Duodenal mucosa (tissue), 2 donors: ENCODE results near the gene TXNDC11.

Experiments used
- H3K27ac ChIP-seq: one replicate; pipeline ENCODE4 v1.7.0; 2013; ENCODE audit warnings: low read depth, low read length
- H3K27me3 ChIP-seq, 2 donors: one replicate each; pipeline ENCODE4 v1.7.0; 2013; ENCODE audit warnings: low read length in 2 of 2, control low read depth in 1 of 2; ENCODE audit not compliant: insufficient read depth in 2 of 2, control insufficient read depth in 1 of 2
- H3K36me3 ChIP-seq, 2 donors: one replicate each; pipeline ENCODE4 v1.7.0; 2013; ENCODE audit warnings: low read length in 2 of 2, control low read depth in 1 of 2; ENCODE audit not compliant: insufficient read depth in 2 of 2, control insufficient read depth in 1 of 2
- H3K4me1 ChIP-seq, 2 donors: one replicate each; pipeline ENCODE4 v1.7.0; 2013; ENCODE audit warnings: low read length in 2 of 2, control low read depth in 1 of 2; ENCODE audit not compliant: insufficient read depth in 2 of 2, control insufficient read depth in 1 of 2
- H3K4me3 ChIP-seq, 2 donors: one replicate each; pipeline ENCODE4 v1.7.0; 2013; ENCODE audit warnings: low read length in 2 of 2, low read depth in 1 of 2
- H3K9ac ChIP-seq, 2 donors: one replicate each; pipeline ENCODE4 v1.7.0; 2013; ENCODE audit warnings: low read length in 2 of 2, low read depth in 1 of 2
- H3K9me3 ChIP-seq, 2 donors: one replicate each; pipeline ENCODE4 v1.7.0; 2013; ENCODE audit warnings: low read length in 2 of 2, control low read depth in 1 of 2; ENCODE audit not compliant: control insufficient read depth in 1 of 2

Gene TXNDC11

DNA sequence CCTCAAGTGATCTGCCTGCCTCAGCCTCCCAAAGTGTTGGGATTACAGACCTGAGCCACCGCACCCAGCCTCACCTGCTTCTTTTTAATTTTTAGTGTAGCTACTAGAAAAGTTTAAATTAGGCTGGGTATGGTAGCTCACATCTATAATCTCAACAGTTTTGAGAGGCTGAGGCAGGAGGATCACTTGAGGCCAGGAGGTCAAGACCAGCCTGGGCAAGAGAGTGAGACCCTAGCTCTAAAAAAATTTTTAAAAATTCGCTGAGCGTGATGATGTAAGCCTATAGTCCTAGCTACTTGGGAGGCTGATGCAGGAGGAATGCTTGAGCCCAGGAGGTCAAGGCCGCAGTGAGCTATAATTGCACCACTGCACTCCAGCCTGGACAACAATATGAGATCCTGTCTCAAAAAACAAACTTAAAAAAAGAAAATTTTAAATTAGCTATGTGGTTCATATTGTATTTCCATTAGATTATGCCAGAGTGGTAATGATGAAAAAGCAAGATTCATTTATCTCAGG lies 34.9 kb downstream of the TXNDC11 start:
- H3K4me3 ChIP-seq = no peak overlapping the region
- H3K36me3 ChIP-seq = peaks cover 9 to 44% of the 10 kb centered on the region in 2 donors
- H3K9ac ChIP-seq = no peak overlapping the region
- H3K9me3 ChIP-seq = no peaks in the 10 kb centered on the region
- H3K27ac ChIP-seq = no peak overlapping the region
- H3K27me3 ChIP-seq = no peaks in the 10 kb centered on the region
- no peaks in the 10 kb centered on the region for H3K4me1 ChIP-seq

DNA sequence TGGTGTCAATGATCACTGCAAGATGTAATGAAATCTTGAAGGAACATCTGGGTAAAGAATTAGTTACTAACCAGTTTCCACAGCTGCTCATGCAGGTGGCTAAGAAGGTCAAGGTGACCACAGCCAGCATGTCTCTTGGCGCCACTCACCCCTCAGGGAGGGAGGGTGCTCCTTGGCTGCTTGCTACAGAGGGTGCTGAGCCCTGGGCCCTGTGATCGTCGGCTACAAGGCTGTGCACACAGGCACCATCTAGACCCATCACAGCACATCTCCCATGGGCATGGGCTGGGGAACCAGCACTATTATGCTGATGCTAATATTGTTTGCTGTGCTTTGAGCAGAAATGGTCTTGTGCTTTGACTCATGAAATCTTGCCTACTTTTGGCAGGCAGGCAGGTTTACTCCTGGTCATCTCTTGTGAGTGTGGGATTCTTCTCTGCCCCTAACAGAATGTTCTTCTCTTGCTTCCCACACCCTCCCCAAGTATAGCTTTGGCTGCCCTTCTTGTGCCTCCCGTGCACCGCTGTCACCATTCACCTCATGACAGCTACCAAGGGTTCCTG lies 36.4 kb downstream of the TXNDC11 start:
- peaks cover 8 to 36% of the 10 kb centered on the region in 2 donors for H3K36me3 ChIP-seq
- no peak overlapping the region for H3K4me3 ChIP-seq
- no peak overlapping the region for H3K27ac ChIP-seq
- H3K27me3 ChIP-seq = no peaks in the 10 kb centered on the region
- H3K9ac ChIP-seq = no peak overlapping the region
- no peaks in the 10 kb centered on the region for H3K4me1 ChIP-seq
- H3K9me3 ChIP-seq = no peaks in the 10 kb centered on the region

DNA sequence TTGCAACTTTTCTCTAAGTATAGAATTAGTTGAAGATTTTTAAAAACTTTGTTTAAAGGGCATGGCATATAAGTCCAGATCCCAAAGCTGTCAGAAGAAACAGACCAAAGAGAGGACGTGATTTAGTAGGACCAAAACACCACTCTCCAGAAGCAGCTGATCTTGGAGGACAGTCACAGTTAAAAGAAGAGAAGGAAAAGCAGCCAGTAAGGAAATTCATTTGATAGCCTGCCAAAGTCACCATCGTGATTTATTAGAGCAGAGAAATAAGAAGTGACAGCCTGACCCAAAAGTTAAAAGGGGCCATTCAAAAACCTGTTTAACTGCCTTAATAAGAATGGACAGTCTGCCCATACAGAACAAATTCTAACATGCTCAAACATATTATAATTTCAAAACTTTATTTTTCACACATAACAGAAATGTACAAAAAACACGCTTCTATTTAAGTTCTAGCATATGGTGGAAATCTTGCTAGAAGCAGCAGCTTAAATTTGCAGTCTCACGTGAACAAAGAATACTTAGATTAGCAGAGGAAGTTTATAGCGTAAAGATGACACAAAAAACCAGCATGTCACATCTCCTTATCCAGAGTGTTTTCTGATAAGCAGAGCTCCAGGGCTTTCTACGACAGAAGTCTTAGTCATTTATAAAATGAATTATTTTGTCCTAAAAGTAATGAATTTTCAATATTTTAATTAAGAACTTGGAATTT lies 37.2 kb downstream of the TXNDC11 start:
- Histone ChIP-seq H3K4me1 (peaks cover 0 to 4% of the 10 kb centered on the region in 2 donors), H3K4me3 (no peak overlapping the region), H3K27me3 (no peaks in the 10 kb centered on the region), H3K36me3 (peaks cover 12 to 34% of the 10 kb centered on the region in 2 donors), H3K9me3 (no peaks in the 10 kb centered on the region), H3K27ac (no peak overlapping the region), H3K9ac (no peak overlapping the region)

DNA sequence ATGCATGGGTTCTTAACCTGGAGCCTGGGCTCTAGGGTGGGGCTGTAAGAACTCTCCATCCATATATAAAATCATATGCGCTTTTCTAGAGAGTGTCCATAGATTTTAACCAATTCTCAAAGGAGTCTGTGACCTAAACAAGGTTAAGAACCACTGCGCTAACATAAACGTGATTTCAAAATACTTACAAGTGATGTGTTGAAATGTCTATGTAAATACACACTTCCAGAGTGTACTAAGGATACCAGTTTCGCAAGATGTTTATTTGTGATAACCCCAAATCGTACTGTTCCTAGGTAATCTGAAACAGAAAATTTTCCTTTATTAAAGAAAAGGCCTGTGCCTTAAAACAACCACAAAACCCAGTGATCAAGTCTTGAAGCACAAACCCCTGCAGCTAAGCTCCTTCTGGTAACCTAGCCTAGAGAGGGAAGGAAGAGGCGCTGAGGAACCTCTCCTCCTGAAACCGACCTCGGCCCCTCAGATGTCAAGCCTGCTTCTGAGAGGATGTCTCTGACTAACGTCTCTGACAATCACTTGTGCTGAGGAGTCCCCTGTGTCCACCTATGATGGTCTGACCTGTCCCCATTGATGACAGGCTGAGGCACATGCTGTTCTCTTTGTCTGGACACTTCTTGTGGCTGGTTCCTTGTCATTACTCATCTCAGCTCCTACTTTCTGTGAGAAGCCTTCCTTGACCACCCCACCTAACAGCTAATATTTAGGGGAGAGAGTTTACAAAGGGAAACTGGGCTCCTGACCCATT lies 42.2 kb downstream of the TXNDC11 start:
- Histone ChIP-seq H3K36me3 (peaks cover 42 to 59% of the 10 kb centered on the region in 2 donors), H3K9ac (no peak overlapping the region), H3K9me3 (no peaks in the 10 kb centered on the region), H3K4me1 (peaks cover 11 to 16% of the 10 kb centered on the region in 2 donors), H3K4me3 (no peak overlapping the region), H3K27me3 (no peaks in the 10 kb centered on the region), H3K27ac (no peak overlapping the region)

DNA sequence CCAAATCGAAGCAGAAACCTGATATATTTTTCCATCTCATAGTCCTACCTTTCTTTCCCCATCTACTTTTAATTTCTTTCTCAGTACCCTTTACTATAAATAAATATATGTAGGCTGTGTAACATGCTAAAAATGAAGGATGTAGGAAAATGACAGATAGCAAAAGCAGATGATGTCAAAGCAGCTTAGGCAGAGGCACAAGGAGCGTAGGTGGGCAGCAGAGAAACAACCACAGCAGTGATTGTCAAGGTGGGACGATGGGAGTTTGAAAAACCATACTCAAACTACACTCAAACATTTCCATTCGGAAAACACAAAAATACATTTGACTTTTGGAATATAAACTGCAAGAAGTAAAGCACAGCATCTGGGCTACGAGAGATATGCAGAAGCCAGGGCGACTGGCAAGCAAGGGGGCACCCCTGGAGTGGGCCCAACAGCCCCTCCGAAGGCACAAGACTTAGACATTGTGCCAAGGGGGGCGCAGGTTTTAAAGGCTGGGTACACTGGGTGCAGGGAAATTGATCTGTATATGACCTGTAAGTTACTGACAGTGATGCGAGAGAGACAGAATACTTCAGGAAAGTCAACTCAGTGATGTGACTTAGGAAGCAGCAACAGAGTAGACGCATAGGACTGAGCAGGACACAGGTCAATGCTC lies 43.3 kb downstream of the TXNDC11 start:
- Histone ChIP-seq H3K27me3 (no peaks in the 10 kb centered on the region), H3K4me3 (no peak overlapping the region), H3K36me3 (peaks cover 50 to 69% of the 10 kb centered on the region in 2 donors), H3K4me1 (peaks cover 11 to 20% of the 10 kb centered on the region in 2 donors), H3K9ac (no peak overlapping the region), H3K27ac (no peak overlapping the region), H3K9me3 (no peaks in the 10 kb centered on the region)

DNA sequence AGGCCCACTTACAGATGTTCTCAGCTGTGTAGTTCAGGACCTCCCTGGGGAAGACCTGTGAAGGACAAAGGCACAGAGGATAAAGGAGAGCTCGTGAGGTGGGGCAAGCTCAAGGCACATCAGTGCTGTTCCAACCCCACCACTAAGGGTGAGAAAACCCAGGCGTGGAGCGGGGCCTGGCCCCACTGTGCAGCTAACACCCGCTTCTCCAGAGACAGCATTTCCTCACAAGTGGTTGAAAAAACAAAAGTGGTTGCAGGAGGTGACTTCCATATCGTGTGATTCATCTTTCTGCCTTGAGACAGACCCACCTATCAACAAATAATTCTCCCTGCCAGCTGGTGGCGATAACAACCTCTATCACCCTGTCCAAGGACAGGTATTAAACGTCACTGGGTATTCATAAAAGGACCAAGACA lies 44.4 kb downstream of the TXNDC11 start:
- no peaks in the 10 kb centered on the region for H3K9me3 ChIP-seq
- H3K27me3 ChIP-seq = no peaks in the 10 kb centered on the region
- peak overlapping the region; percentile 17 for H3K27ac ChIP-seq
- H3K9ac ChIP-seq = no peak overlapping the region
- H3K4me1 ChIP-seq = peaks cover 11 to 20% of the 10 kb centered on the region in 2 donors
- H3K4me3 ChIP-seq = no peak overlapping the region
- peaks cover 50 to 74% of the 10 kb centered on the region in 2 donors for H3K36me3 ChIP-seq

DNA sequence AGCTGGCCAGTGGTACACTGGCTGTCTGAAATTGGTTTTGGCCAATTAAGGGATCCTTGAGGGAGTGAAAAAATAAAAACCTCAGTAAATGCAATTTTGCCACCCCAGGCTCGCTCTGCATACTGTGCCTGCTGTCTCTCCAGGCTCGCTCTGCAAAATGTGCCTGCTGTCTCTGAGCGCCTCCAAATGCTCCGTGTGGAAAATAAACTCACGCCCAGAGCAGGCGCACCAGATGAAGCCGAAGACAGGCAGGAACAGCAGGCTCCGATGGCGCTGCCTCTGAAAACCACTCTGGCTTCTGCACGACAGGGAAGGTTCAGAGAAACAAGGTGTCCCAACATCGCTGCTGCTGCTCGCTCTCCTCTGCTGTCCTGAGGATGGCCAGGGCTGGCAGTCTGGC lies 45.3 kb downstream of the TXNDC11 start:
- H3K4me1 ChIP-seq = peaks cover 11 to 20% of the 10 kb centered on the region in 2 donors
- H3K36me3 ChIP-seq = peaks cover 50 to 78% of the 10 kb centered on the region in 2 donors
- no peak overlapping the region for H3K9ac ChIP-seq
- H3K27me3 ChIP-seq = no peaks in the 10 kb centered on the region
- no peak overlapping the region for H3K27ac ChIP-seq
- no peaks in the 10 kb centered on the region for H3K9me3 ChIP-seq
- no peak overlapping the region for H3K4me3 ChIP-seq

DNA sequence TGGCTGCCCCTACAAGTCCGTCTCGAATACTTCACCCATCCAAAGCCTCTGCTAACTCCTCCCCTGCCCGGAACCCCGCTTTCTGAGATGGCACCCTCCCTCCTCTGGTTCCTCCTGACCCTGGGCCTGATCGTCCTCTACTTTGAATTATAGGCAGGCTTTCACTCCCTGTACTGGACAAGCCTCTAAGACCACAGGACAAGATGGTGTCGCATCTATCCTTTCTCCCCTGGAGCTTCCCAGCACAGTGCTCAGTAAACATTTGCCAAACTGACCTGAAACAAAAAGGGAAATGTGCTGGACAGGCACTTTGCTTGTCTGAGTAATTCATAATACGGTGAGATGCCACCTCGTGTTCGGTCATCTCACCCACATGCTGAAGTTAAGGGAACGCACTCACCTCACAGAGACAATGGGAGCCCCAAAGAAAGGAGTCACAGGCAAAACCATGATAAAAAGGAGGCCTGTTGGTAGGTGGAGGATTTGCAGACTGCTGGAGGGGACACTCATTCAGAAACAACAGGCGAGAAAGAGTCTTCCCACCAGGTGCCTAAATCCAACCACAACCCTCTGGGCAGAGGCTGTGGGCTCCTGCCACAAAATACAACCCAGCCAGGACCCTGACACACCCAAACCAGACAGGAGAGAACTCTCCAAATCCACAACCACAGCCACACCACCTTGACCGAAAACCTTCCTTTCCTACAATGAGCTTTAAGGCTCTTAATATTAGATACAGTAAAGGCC lies 46.2 kb downstream of the TXNDC11 start:
- Histone ChIP-seq H3K27me3 (no peaks in the 10 kb centered on the region), H3K27ac (no peak overlapping the region), H3K4me3 (no peak overlapping the region), H3K9ac (no peak overlapping the region), H3K4me1 (peaks cover 11 to 20% of the 10 kb centered on the region in 2 donors), H3K9me3 (no peaks in the 10 kb centered on the region), H3K36me3 (peaks cover 51 to 83% of the 10 kb centered on the region in 2 donors)

DNA sequence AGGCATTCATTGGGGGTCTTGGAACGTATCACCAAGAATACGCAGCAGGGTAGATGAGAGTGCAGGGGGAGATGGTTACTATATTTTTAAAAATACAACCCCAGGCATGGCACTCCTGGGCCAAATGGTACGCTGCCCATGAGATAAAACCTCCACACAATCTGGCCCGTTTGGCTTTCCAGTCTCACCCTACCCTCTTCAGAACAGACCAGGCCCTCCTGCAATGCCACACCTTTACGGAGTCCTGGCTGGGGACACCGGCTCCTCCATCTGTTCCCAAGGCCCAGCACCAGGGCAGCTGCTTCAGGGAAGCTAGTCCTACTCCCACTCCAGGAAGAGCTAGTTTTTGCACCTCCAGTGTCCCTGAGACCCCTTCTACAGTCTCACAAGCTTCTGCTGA lies 50.0 kb downstream of the TXNDC11 start:
- no peak overlapping the region for H3K9ac ChIP-seq
- H3K4me3 ChIP-seq = no peak overlapping the region
- no peaks in the 10 kb centered on the region for H3K27me3 ChIP-seq
- peaks cover 49 to 91% of the 10 kb centered on the region in 2 donors for H3K36me3 ChIP-seq
- no peak overlapping the region for H3K27ac ChIP-seq
- H3K9me3 ChIP-seq = no peaks in the 10 kb centered on the region
- peaks cover 7 to 15% of the 10 kb centered on the region in 2 donors for H3K4me1 ChIP-seq
